ENCODE measurements around the gene NUDT15.

DNA sequence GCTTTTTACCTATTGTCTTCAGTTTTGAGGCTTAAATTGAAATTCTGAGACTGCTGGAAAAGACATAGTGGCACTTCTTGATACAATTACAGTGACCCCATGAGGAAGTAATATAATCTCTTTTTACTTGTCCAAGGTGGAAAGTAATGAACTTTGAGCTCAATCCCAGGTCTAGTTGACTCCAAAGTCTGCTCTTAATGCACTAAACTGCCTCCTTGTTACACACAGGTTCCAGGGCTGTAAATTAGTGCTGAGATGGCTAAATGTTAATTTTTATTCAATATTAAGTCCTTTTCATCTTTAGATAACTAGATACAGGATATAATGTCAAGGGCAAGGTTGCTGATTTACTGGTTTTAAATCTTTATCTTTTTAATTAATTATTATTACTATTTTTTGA lies 2.5 kb downstream of the NUDT15 start:
- no peak for TF ChIP-seq CTCF (conservative IDR thresholded peaks at IDR 0.05; ENCODE audit: low read length)
- TF ChIP-seq EZH2phosphoT487 (IDR thresholded peaks at IDR 0.05; ENCODE audit: borderline replicate concordance) = no peak

Data from Loucy (cell line).